ENCODE measurements around the gene SDHAF3. TPM values are rescaled to one million over a fixed set of nuclear protein-coding genes. Genes with fewer than 3 reads are reported as not detected.

Gene SDHAF3
- total and polyA plus RNA-seq, 4 donors, result 8.6 to 34.1 (median 10.4) TPM

- Histone ChIP-seq H3K9me3 (ENCODE audit: control insufficient read depth in 4 of 4, low read length in 3 of 4) (peaks cover 0 to 2% (median 0%) of the 10 kb centered on the region in 4 donors), H3K9ac (ENCODE audit: low read depth in 1 of 2, low read length in 2 of 2) (no peak overlapping the region), H3K27me3 (ENCODE audit: control insufficient read depth in 4 of 4, insufficient read depth in 4 of 4, low read length in 3 of 4) (peaks cover 0 to 8% (median 0%) of the 10 kb centered on the region in 4 donors), H3K27ac (ENCODE audit: low read depth in 1 of 2, low read length in 2 of 2) (no peak overlapping the region), H3K4me1 (ENCODE audit: control insufficient read depth in 4 of 4, insufficient read depth in 4 of 4, low read length in 3 of 4) (no peaks in the 10 kb centered on the region), H3K4me3 (ENCODE audit: low read depth in 1 of 3, low read length in 3 of 3) (no peak overlapping the region), H3K36me3 (ENCODE audit: control insufficient read depth in 4 of 4, insufficient read depth in 3 of 4, low read depth in 1 of 4, low read length in 3 of 4) (no peaks in the 10 kb centered on the region)
- WGBS, result 73% methylated on average over 3 of the region's 3 CpGs
- DNase-seq (ENCODE audit: low spot score), result no peak
- TF ChIP-seq RAD21 (IDR thresholded peaks at IDR 0.05) (no peak), NR2F2 (IDR thresholded peaks at IDR 0.05) (no peak), JUND (IDR thresholded peaks at IDR 0.05) (no peak), MAX (IDR thresholded peaks at IDR 0.05) (no peak), GABPA (IDR thresholded peaks at IDR 0.05 in 1 of 2, conservative IDR thresholded peaks at IDR 0.05 in 1 of 2) (no peak), FOXA2 (IDR thresholded peaks at IDR 0.05) (no peak), CTCF (IDR thresholded peaks at IDR 0.05; ENCODE audit: low read depth, low read length, missing input control) (no peak), ATF3 (IDR thresholded peaks at IDR 0.05) (no peak), SP1 (IDR thresholded peaks at IDR 0.05) (no peak)
Measured at GRCh38 chr7:97081521-97082300, 35.8 kb upstream of the SDHAF3 start.

- peaks cover 0 to 4% (median 1%) of the 10 kb centered on the region in 4 donors for H3K27me3 ChIP-seq (ENCODE audit: control insufficient read depth in 4 of 4, insufficient read depth in 4 of 4, low read length in 3 of 4)
- H3K9ac ChIP-seq (ENCODE audit: low read depth in 1 of 2, low read length in 2 of 2), result no peak overlapping the region
- TF ChIP-seq HNF4A (conservative IDR thresholded peaks at IDR 0.05) (no peak), NR2F2 (IDR thresholded peaks at IDR 0.05) (no peak), REST (IDR thresholded peaks at IDR 0.05) (no peak)
- H3K36me3 ChIP-seq (ENCODE audit: control insufficient read depth in 4 of 4, insufficient read depth in 3 of 4, low read depth in 1 of 4, low read length in 3 of 4), result no peaks in the 10 kb centered on the region
- no peak overlapping the region for H3K4me3 ChIP-seq (ENCODE audit: low read depth in 1 of 3, low read length in 3 of 3)
- DNase-seq (ENCODE audit: low spot score), result no peak
- no peaks in the 10 kb centered on the region for H3K4me1 ChIP-seq (ENCODE audit: control insufficient read depth in 4 of 4, insufficient read depth in 4 of 4, low read length in 3 of 4)
- 57% methylated on average over 3 of the region's 3 CpGs for WGBS
- no peak overlapping the region for H3K27ac ChIP-seq (ENCODE audit: low read depth in 1 of 2, low read length in 2 of 2)
- H3K9me3 ChIP-seq (ENCODE audit: control insufficient read depth in 4 of 4, low read length in 3 of 4), result peaks cover 0 to 2% (median 0%) of the 10 kb centered on the region in 4 donors
Measured at GRCh38 chr7:97088364-97088763, 29.1 kb upstream of the SDHAF3 start.
